Measurements from ENCODE around the gene HEYL.

DNA sequence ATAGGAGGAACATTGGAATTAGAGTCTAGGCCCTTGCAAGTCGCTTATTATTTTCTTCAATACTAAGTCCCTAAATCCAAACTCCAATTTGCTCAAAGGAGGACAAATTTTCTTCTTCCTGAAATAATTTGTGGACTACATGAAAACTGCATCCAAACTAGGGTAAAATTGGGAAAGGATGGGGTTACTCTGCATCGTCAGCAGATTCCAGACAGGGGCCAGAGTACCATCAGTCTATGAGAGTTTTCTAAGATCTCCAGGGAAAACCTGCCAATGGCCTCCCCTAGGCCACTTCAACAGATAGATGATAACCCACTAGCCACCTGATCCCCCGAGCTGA, 508 bp downstream of the HEYL start:
- no peak for TF ChIP-seq CTCF (IDR thresholded peaks at IDR 0.05; ENCODE audit: insufficient read depth, low read depth, low read length)
- no peak for TF ChIP-seq EZH2 (IDR thresholded peaks at IDR 0.05; ENCODE audit: insufficient read depth, low read length)
